ENCODE measurements around the gene ZFP90.
A peak's percentile ranks its signal among the peaks of the same experiment; 100 is the strongest.

Gene ZFP90

GRCh38 chr16:68590201-68590994, 51.3 kb downstream of the ZFP90 start:
- peak; percentile 27 for DNase-seq (ENCODE audit: low spot score)

DNA sequence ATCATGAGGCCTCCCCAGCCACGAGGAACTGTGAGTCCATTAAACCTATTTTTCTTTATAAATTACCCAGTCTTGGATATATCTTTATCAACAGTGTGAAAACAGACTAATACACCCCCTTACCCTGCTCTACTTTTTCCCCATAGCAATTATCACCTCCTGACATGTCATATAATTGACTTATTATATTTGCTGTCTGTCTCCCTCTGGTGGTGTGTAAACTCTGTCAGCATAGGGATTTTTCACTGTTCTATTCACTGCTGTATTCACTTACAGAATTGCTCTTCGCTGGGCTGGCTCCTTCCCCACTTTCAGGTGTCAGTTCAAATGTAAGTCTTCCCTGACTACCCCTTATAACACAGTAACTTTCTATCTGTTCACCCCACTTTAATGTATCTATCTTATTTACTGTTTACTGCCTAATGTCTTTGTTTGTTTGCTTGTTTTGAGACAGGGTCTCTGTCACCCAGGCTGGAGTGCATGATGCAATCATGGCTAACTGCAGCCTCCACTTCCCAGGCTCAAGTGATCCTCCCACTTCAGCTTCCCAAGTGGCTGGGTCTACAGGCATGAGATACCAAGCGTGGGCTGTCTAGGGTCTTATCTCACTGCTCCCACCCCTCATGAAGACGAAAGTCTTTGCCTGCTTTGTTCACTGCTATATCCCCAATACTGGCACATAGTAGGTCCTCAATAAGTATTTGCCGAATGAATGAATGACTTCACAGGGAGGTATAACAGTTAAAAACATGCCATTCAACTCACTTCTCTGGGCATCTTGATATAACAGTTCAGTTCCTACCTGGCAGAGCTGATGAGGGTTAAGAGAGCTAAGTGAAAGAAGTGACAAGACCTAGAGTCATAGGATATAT, 53.6 kb downstream of the ZFP90 start:
- peak; percentile 57 for DNase-seq (ENCODE audit: low spot score)

DNA sequence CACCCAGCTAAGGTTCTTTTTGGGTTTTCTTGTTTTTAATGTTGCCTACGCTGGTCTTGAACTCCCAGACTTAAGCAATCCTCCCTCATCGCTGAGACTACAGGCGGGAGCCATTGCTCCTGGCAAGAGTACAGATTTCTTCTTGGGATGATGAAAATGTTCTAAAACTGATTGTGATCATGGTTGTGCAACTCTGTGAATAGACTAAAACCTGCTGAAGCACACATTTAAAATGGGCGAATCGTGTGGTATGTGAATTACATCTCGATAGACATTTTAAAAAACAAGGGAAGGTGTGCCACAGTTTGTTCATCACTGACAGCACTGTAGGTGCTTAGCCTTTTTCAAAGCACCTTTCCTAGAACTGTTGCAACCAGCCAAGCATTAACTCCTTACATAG, 57.2 kb downstream of the ZFP90 start:
- DNase-seq (ENCODE audit: low spot score): no peak

GRCh38 chr16:68599586-68599985, 60.5 kb downstream of the ZFP90 start:
- no peak for DNase-seq (ENCODE audit: low spot score)

GRCh38 chr16:68605746-68606145, 66.7 kb downstream of the ZFP90 start:
- no peak for DNase-seq (ENCODE audit: low spot score)

DNA sequence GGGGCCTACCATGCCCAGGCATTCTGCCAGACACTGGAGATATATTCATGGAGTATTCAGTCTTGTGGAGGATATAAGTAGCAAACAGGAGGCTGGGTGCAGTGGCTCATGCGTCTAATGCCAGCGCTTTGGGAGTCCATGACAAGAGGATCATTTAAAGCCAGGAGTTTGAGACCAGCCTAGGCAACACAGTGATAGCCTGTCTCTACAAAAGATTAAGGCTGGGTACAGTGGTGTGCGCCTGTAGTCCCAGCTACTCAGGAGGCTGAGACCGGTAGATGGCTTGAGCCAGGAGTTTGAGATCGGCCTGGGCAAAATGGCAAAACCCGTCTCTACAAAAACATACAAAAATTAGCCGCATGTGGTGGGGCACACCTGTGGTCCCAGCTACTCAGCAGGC, 68.4 kb downstream of the ZFP90 start:
- DNase-seq (ENCODE audit: low spot score): no peak

DNA sequence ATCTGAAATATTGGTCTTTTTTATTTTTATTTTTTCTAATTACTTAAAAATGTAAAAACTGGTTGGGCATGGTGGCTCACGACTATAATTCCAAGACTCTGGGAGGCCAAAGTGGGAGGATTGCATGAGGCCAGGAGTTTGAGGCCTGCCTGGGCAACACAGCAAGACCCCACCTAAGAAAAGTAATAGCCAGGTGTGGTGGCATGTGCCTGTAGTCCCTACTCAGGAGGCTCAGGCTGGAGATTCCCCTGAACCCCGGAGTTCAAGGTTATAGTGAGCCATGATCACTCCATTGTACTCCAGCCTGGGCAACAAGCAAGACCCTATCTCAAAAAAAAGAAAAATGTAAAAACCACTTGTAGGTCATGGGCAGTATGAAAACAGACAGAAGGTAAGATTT, 69.2 kb downstream of the ZFP90 start:
- no peak for DNase-seq (ENCODE audit: low spot score)

DNA sequence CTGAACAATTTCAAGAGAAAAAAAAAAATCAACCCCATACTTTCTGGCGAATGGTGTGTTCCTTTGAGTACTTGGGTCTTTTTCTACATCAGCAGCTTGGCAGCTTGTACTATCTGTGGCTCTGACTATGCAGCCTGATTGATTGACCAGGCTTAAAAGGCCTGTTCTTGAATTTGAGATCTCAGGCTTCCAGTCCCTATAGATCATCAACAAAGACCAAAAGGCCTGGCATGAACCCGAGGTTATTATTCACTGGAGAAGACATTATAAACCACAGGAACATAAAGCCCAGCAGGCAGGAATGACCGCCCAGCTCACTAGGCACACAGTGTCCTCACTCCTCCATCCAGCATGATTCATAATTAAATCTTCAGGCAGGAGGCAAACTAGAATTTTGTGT, 73.9 kb downstream of the ZFP90 start:
- DNase-seq (ENCODE audit: low spot score): no peak

- no peak for DNase-seq (ENCODE audit: low spot score)
These were observed 78.6 kb downstream of the ZFP90 start for GRCh38 chr16:68617734-68618133.
